Mesenchymal stem cell (in vitro differentiated cells and primary cell): ENCODE results near the gene TRIM15.
A peak's percentile ranks its signal among the peaks of the same experiment; 100 is the strongest.

Experiments
- DNase-seq: peaks from one replicate; pipeline ENCODE4 v3.0.0-alpha.2; 2013
- H2AFZ ChIP-seq: one replicate; pipeline ENCODE4 v1.6.1; 2013; ENCODE audit warnings: low read depth, mild to moderate bottlenecking, control low read depth, inconsistent platforms, low read length, moderate library complexity
- H2AK5ac ChIP-seq: 2 replicates; pipeline ENCODE4 v1.6.1; 2013; ENCODE audit warnings: low read length, moderate library complexity, mild to moderate bottlenecking, inconsistent platforms; ENCODE audit not compliant: severe bottlenecking
- H2BK120ac ChIP-seq: one replicate; pipeline ENCODE4 v1.6.1; 2013; ENCODE audit warnings: low read depth, mild to moderate bottlenecking, inconsistent platforms, low read length, moderate library complexity
- H2BK12ac ChIP-seq, 2 experiments: one replicate each; pipeline ENCODE4 v1.6.1; 2013; ENCODE audit warnings: inconsistent platforms in 2 of 2, low read length in 2 of 2, mild to moderate bottlenecking in 2 of 2, moderate library complexity in 2 of 2, control low read depth in 1 of 2
- H2BK15ac ChIP-seq: one replicate; pipeline ENCODE4 v1.6.1; 2013; ENCODE audit warnings: mild to moderate bottlenecking, low read depth, inconsistent platforms; ENCODE audit not compliant: poor library complexity, severe bottlenecking
- H2BK5ac ChIP-seq: 2 replicates; pipeline ENCODE4 v1.6.1; 2013; ENCODE audit warnings: low read depth, mild to moderate bottlenecking, low read length, control low read depth, inconsistent platforms; ENCODE audit not compliant: poor library complexity, severe bottlenecking
- H3K14ac ChIP-seq, 2 experiments: one replicate each; pipeline ENCODE4 v1.6.1; 2013; ENCODE audit warnings: inconsistent platforms in 2 of 2, low read length in 2 of 2, control low read depth in 1 of 2, mild to moderate bottlenecking in 1 of 2, moderate library complexity in 1 of 2
- H3K18ac ChIP-seq, 2 experiments: one replicate each; pipeline ENCODE4 v1.6.1; 2013; ENCODE audit warnings: inconsistent platforms in 2 of 2, low read length in 2 of 2, control low read depth in 1 of 2, low read depth in 1 of 2, mild to moderate bottlenecking in 1 of 2
- H3K23ac ChIP-seq, 2 experiments: one replicate each; pipeline ENCODE4 v1.6.1; 2013; ENCODE audit warnings: inconsistent platforms in 2 of 2, low read length in 2 of 2, mild to moderate bottlenecking in 2 of 2, moderate library complexity in 2 of 2, control low read depth in 1 of 2
- H3K27ac ChIP-seq: 2 replicates; pipeline ENCODE4 v1.5.1; 2013; ENCODE audit warnings: mild to moderate bottlenecking, moderate library complexity, low read length, control low read depth, inconsistent platforms; ENCODE audit not compliant: poor library complexity, severe bottlenecking
- H3K27me3 ChIP-seq, 2 experiments: 2 replicates each; pipeline versions ENCODE4 v1.6.1 to v1.7.0; 2013; ENCODE audit warnings: low read length in 2 of 2, mild to moderate bottlenecking in 2 of 2, moderate library complexity in 2 of 2, control low read depth in 1 of 2, inconsistent platforms in 1 of 2; ENCODE audit not compliant: control insufficient read depth in 1 of 2, insufficient read depth in 1 of 2
- H3K36me3 ChIP-seq, 2 experiments: 2 replicates each; pipeline versions ENCODE4 v1.6.1 to v1.7.0; 2013; ENCODE audit warnings: low read length in 2 of 2, control low read depth in 1 of 2, inconsistent platforms in 1 of 2, low read depth in 1 of 2, mild to moderate bottlenecking in 1 of 2; ENCODE audit not compliant: insufficient read depth in 2 of 2, control insufficient read depth in 1 of 2
- H3K4ac ChIP-seq, 2 experiments: one replicate each; pipeline ENCODE4 v1.6.1; 2013; ENCODE audit warnings: inconsistent platforms in 2 of 2, low read length in 2 of 2, mild to moderate bottlenecking in 2 of 2, moderate library complexity in 2 of 2, control low read depth in 1 of 2, low read depth in 1 of 2
- H3K4me1 ChIP-seq: 2 replicates; pipeline ENCODE4 v1.6.1; 2013; ENCODE audit warnings: low read depth, low read length, control low read depth; ENCODE audit not compliant: control insufficient read depth, insufficient read depth
- H3K4me2 ChIP-seq: 2 replicates; pipeline ENCODE4 v1.6.1; 2013; ENCODE audit warnings: low read length, mild to moderate bottlenecking, inconsistent platforms; ENCODE audit not compliant: poor library complexity, severe bottlenecking
- H3K4me3 ChIP-seq, 2 experiments: 2 replicates each; pipeline versions ENCODE4 v1.5.1 to v1.7.0; 2013; ENCODE audit warnings: low read length in 2 of 2, mild to moderate bottlenecking in 2 of 2, control low read depth in 1 of 2, low read depth in 1 of 2; ENCODE audit not compliant: insufficient read depth in 1 of 2
- H3K79me1 ChIP-seq: replicated peaks from 2 replicates; pipeline ENCODE4 v1.6.1; 2013; ENCODE audit warnings: mild to moderate bottlenecking, control low read depth, low read length, inconsistent platforms; ENCODE audit not compliant: poor library complexity, severe bottlenecking
- H3K9ac ChIP-seq: 2 replicates; pipeline ENCODE4 v1.7.0; 2013; ENCODE audit warnings: mild to moderate bottlenecking, low read length, moderate library complexity
- H3K9me3 ChIP-seq: 2 replicates; pipeline ENCODE4 v1.7.0; 2013; ENCODE audit warnings: mild to moderate bottlenecking, low read length; ENCODE audit not compliant: control insufficient read depth
- H4K8ac ChIP-seq: one replicate; pipeline ENCODE4 v1.6.1; 2013; ENCODE audit warnings: inconsistent platforms, mild to moderate bottlenecking, low read length, moderate library complexity
- H4K91ac ChIP-seq: one replicate; pipeline ENCODE4 v1.6.1; 2013; ENCODE audit warnings: mild to moderate bottlenecking, low read length, inconsistent platforms
- WGBS: methylation state at CpG from one replicate; pipeline ENCODE4 v1.1.7; 2013; ENCODE audit warnings: mixed read lengths; 5-methylcytosine and 5-hydroxymethylcytosine counted together

Gene TRIM15

DNA sequence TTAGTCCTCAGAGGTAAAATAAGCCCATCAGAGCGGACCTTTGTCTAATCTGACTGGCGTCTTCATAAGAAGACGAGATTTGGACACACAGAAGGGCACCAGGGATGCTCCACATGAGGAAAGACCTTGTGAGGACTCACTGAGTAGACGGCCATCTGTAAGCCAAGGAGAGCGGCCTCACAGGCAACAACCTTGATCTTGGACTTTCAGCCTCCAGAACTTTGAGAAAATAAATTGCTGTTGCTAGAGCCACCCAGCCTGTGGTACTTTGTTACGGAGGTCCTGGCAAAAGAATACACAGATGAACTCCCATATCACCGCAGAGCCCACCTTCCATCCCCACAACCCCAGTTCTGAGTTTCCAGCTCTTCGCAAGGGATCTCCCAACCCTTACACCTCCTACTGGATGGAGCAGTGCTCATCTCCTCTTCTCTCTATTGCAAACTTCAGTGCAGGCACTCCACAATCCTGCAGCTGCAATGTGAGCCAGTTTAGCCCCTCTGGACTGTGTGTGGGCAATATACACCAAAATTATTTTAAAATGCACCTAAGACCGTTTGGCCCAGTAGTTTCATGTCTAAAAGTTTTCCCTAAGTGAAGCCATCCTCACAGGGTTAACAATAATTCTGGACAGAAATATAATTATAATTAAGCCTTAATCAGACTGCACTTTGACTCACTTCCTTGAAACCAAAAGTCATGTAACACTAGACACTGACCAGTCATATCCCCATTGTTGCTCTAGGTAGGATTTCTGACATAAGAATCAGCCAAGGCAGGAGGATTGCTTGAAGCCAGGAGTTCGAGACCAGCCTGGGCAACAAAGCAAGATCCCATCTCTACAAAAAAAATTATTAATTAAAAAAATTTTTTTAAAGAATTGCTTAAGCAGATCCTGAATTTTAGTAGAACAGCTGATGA is 41.6 kb upstream of the TRIM15 start:
- H3K4me3 ChIP-seq: no peak overlapping the region
- H3K9ac ChIP-seq: no peak overlapping the region
- 80% methylated on average over 8 of the region's 10 CpGs for WGBS
- no peak overlapping the region for H2AK5ac ChIP-seq
- peaks cover 1% of the 10 kb centered on the region for H3K4me1 ChIP-seq
- H2BK5ac ChIP-seq: no peak overlapping the region
- H3K4me2 ChIP-seq: no peak overlapping the region
- H3K27ac ChIP-seq: no peak overlapping the region
- no peak overlapping the region for H3K4ac ChIP-seq
- no peak overlapping the region for H4K91ac ChIP-seq
- H3K27me3 ChIP-seq: peaks cover 8 to 21% of the 10 kb centered on the region in 2 experiments
- no peaks in the 10 kb centered on the region for H3K79me1 ChIP-seq
- H3K18ac ChIP-seq: no peak overlapping the region
- H2BK12ac ChIP-seq: no peak overlapping the region
- no peak overlapping the region for H2AFZ ChIP-seq
- H2BK120ac ChIP-seq: no peak overlapping the region
- DNase-seq: no peak
- H3K36me3 ChIP-seq: no peaks in the 10 kb centered on the region
- no peak overlapping the region for H3K14ac ChIP-seq
- H3K23ac ChIP-seq: no peak overlapping the region
- no peak overlapping the region for H2BK15ac ChIP-seq
- H3K9me3 ChIP-seq: no peaks in the 10 kb centered on the region
- H4K8ac ChIP-seq: no peak overlapping the region

DNA sequence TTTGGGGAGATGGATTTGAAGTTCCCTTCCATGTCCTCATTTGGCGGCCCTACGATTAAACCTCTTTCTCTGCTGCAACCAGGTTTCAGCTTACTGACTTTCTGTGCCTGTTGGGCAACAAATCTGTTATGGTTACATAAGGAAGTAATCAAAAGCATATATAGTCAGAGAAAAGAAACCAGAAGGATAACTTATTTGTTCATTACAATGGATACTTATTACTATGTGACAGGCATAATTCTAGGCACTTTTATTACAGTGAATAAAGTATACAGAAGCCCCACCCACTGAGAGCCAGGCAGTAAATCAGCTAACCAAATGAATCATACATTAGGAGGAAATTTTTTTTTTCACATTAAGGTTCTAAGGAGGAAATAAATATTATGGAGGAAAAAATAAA is 40.8 kb upstream of the TRIM15 start:
- Histone ChIP-seq H2BK5ac (no peak overlapping the region), H3K4me1 (peaks cover 5% of the 10 kb centered on the region), H4K91ac (no peak overlapping the region), H4K8ac (no peak overlapping the region), H3K79me1 (no peaks in the 10 kb centered on the region), H3K9me3 (no peaks in the 10 kb centered on the region), H3K23ac (no peak overlapping the region), H3K4me3 (no peak overlapping the region), H2AK5ac (no peak overlapping the region), H3K9ac (no peak overlapping the region), H3K4me2 (no peak overlapping the region), H3K18ac (no peak overlapping the region), H2AFZ (no peak overlapping the region), H3K36me3 (no peaks in the 10 kb centered on the region), H2BK120ac (no peak overlapping the region), H2BK12ac (no peak overlapping the region), H3K4ac (no peak overlapping the region), H3K27ac (no peak overlapping the region), H3K27me3 (peaks cover 16 to 29% of the 10 kb centered on the region in 2 experiments), H2BK15ac (no peak overlapping the region), H3K14ac (no peak overlapping the region)
- 69% methylated on average over 2 of the region's 2 CpGs for WGBS
- DNase-seq: no peak

GRCh38 chr6:30127238-30128093 is 35.9 kb upstream of the TRIM15 start:
- DNase-seq: no peak
- Histone ChIP-seq H3K27ac (no peak overlapping the region), H3K4ac (no peak overlapping the region), H3K14ac (no peak overlapping the region), H3K36me3 (no peaks in the 10 kb centered on the region), H2AFZ (no peak overlapping the region), H3K4me3 (peak overlapping the region in 1 of 2 experiments; percentile 66), H3K4me2 (peak overlapping the region; percentile 32), H2BK120ac (no peak overlapping the region), H3K27me3 (peaks cover 59 to 60% of the 10 kb centered on the region in 2 experiments), H3K4me1 (peaks cover 7% of the 10 kb centered on the region), H3K79me1 (no peaks in the 10 kb centered on the region), H4K91ac (no peak overlapping the region), H3K9me3 (no peaks in the 10 kb centered on the region), H3K23ac (no peak overlapping the region), H2AK5ac (no peak overlapping the region), H2BK12ac (no peak overlapping the region), H3K9ac (peak overlapping the region; percentile 4), H2BK5ac (no peak overlapping the region), H4K8ac (no peak overlapping the region), H2BK15ac (no peak overlapping the region), H3K18ac (no peak overlapping the region)
- 3% methylated on average over 41 of the region's 50 CpGs for WGBS
